Measurements from ENCODE around the gene APBB1. TPM values are rescaled to one million over a fixed set of nuclear protein-coding genes. Genes with fewer than 3 reads are reported as not detected.
A peak's percentile ranks its signal among the peaks of the same experiment; 100 is the strongest.

Gene APBB1
- total RNA-seq, 1 donor from 2014 or later: 1.8 TPM

DNA sequence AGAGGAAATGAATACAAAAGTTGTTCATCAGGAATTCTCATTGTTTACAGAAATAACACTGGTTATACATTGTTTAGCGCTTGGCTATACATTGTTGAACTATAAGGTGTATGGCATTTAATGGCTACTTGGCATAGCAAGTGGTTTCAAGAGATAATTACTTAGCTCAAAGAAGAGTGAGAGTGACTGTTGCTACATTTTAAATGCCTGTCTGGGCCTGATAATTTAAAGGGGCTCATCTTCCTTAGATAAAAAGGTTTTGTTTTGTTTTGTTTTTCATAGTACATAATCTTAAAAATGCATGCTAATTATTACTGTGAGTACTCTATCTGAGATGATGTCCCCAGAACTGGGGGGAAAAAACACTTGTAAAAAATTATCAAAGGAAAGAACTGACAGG is 30.1 kb downstream of the APBB1 start:
- no peak for DNase-seq (ENCODE audit: low read depth)
- TF ChIP-seq CTCF (IDR thresholded peaks at IDR 0.05; ENCODE audit: insufficient read depth, low read length, severe bottlenecking): no peak
- Histone ChIP-seq H3K4me3 (ENCODE audit: low read depth, low read length) (no peak overlapping the region), H3K36me3 (ENCODE audit: control insufficient read depth, insufficient read depth, low read length) (no peaks in the 10 kb centered on the region), H3K27me3 (ENCODE audit: control insufficient read depth, insufficient read depth, low read length) (peaks cover 2% of the 10 kb centered on the region)
- no peak for FAIRE-seq

DNA sequence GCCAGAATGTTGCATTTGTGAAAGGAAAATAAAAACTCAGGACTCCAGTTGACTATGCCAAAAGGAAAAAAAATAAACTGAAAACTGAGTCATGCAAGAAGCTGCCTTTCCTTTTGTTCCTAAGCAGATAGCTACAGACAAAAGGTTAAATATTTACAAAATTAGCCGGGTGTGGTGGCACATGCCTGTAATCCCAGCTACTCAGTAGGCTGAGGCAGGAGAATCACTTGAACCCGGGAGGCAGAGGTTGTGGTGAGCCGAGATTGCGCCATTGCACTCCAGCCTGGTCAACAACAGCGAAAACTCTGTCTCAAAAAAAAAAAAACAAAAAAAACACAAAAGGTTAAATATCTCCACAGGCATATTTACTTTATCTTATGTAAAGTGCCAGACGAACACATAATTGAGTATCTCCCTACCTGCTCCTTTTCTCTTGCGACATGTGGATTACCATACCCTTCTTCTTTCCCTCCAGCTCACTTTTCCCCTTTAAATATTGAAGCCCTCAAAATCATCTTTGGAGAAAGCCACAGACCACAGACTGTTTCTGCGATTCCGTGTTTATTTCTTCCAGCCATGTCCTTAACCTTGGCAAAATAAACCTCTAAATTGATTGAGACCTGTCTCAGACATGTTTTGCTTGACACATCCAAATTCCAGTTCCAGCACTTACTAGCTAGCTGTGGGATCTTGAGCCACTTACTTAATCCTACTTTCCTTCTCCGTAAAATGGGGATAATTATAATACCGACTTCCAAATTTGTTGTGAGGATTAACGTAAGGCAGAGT is 30.9 kb downstream of the APBB1 start:
- DNase-seq (ENCODE audit: low read depth): peak; percentile 59
- Histone ChIP-seq H3K4me3 (ENCODE audit: low read depth, low read length) (no peak overlapping the region), H3K27me3 (ENCODE audit: control insufficient read depth, insufficient read depth, low read length) (peaks cover 2% of the 10 kb centered on the region), H3K36me3 (ENCODE audit: control insufficient read depth, insufficient read depth, low read length) (no peaks in the 10 kb centered on the region)
- TF ChIP-seq CTCF (IDR thresholded peaks at IDR 0.05; ENCODE audit: insufficient read depth, low read length, severe bottlenecking): no peak
- FAIRE-seq: no peak

DNA sequence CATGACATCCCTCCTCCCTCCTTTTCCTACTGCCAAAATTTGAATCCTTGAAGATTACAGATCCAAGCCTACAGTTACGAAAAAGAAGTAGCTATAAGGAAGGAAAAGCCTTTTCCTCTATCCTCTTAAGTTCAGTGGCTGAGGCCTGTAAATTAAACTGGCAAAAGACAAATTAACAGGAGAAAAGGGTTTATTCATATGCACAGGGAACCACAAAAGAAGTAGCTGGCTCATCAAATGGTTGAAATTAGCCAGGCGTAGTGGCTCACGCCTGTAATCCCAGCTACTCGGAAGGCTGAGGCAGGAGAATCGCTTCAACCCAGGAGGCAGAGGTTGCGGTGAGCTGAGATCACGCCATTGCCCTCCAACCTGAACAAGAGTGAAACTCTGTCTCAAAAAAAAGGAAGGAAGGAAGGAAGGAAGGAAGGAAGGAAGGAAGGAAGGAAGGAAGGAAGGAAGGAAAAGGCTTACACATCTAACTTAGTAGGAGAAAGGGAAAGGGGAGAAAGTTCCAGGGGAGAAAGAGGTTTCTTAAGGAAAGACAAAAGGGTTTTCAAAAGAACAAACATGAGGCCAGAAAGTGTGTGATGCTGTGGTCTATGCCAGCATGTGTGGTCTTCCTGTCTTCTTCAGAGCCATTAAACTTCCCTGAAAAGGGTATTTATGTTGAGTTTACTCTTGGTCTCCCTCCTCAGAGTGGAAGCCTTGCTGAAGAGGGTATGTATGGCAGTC is 33.7 kb downstream of the APBB1 start:
- FAIRE-seq (no peak), DNase-seq (ENCODE audit: low read depth) (no peak)
- Histone ChIP-seq H3K4me3 (ENCODE audit: low read depth, low read length) (no peak overlapping the region), H3K36me3 (ENCODE audit: control insufficient read depth, insufficient read depth, low read length) (no peaks in the 10 kb centered on the region), H3K27me3 (ENCODE audit: control insufficient read depth, insufficient read depth, low read length) (peaks cover 2% of the 10 kb centered on the region)
- no peak for TF ChIP-seq CTCF (IDR thresholded peaks at IDR 0.05; ENCODE audit: insufficient read depth, low read length, severe bottlenecking)

- no peaks in the 10 kb centered on the region for H3K27me3 ChIP-seq (ENCODE audit: control insufficient read depth, insufficient read depth, low read length)
- DNase-seq (ENCODE audit: low read depth) (no peak), FAIRE-seq (no peak)
- H3K36me3 ChIP-seq (ENCODE audit: control insufficient read depth, insufficient read depth, low read length): no peaks in the 10 kb centered on the region
- H3K4me3 ChIP-seq (ENCODE audit: low read depth, low read length): no peak overlapping the region
- no peak for TF ChIP-seq CTCF (IDR thresholded peaks at IDR 0.05; ENCODE audit: insufficient read depth, low read length, severe bottlenecking)
These were observed 40.3 kb downstream of the APBB1 start for GRCh38 chr11:6378640-6378989.

GRCh38 chr11:6377902-6378639 is 40.8 kb downstream of the APBB1 start:
- no peak for FAIRE-seq
- Histone ChIP-seq H3K27me3 (ENCODE audit: control insufficient read depth, insufficient read depth, low read length) (no peaks in the 10 kb centered on the region), H3K36me3 (ENCODE audit: control insufficient read depth, insufficient read depth, low read length) (no peaks in the 10 kb centered on the region), H3K4me3 (ENCODE audit: low read depth, low read length) (no peak overlapping the region)
- no peak for TF ChIP-seq CTCF (IDR thresholded peaks at IDR 0.05; ENCODE audit: insufficient read depth, low read length, severe bottlenecking)
- no peak for DNase-seq (ENCODE audit: low read depth)
